DMS153 (cell line): ENCODE measurements around the gene TSPOAP1.

Experiments
- DNase-seq: peaks from one replicate; lab custom pipeline; 2025; lab: John Stamatoyannopoulos, UW

TSPOAP1 gene

GRCh38 chr17:58328195-58329034 lies at the start of gene TSPOAP1:
Gene TSPOAP1, minus strand, starts transcription at chr17:58328795. Its CDS starts 875 bp downstream, at chr17:58327920.
- no peak for DNase-seq

GRCh38 chr17:58377661-58378060 lies 49.1 kb upstream of the TSPOAP1 start:
- no peak for DNase-seq

GRCh38 chr17:58377093-58377601 lies 48.6 kb upstream of the TSPOAP1 start:
- DNase-seq = no peak

GRCh38 chr17:58376472-58377000 lies 47.9 kb upstream of the TSPOAP1 start:
- DNase-seq = no peak

GRCh38 chr17:58375811-58376210 lies 47.2 kb upstream of the TSPOAP1 start:
- DNase-seq = no peak

GRCh38 chr17:58375256-58375655 lies 46.7 kb upstream of the TSPOAP1 start:
- no peak for DNase-seq

- DNase-seq = no peak
These were observed 45.3 kb upstream of the TSPOAP1 start for GRCh38 chr17:58373923-58374322.

GRCh38 chr17:58373003-58373402 lies 44.4 kb upstream of the TSPOAP1 start:
- DNase-seq = no peak

GRCh38 chr17:58371300-58371950 lies 42.8 kb upstream of the TSPOAP1 start:
- DNase-seq = no peak

- no peak for DNase-seq
These were observed 42.1 kb upstream of the TSPOAP1 start for GRCh38 chr17:58370716-58371115.

GRCh38 chr17:58370309-58370708 lies 41.7 kb upstream of the TSPOAP1 start:
- no peak for DNase-seq

- DNase-seq = no peak
These were observed 40.8 kb upstream of the TSPOAP1 start for GRCh38 chr17:58369214-58370031.

GRCh38 chr17:58368860-58369213 lies 40.2 kb upstream of the TSPOAP1 start:
- no peak for DNase-seq

- no peak for DNase-seq
These were observed 38.9 kb upstream of the TSPOAP1 start for GRCh38 chr17:58367461-58367860.

GRCh38 chr17:58365980-58366595 lies 37.5 kb upstream of the TSPOAP1 start:
- no peak for DNase-seq

- DNase-seq = no peak
These were observed 36.8 kb upstream of the TSPOAP1 start for GRCh38 chr17:58365185-58365979.

- no peak for DNase-seq
These were observed 35.8 kb upstream of the TSPOAP1 start for GRCh38 chr17:58364270-58364942.

GRCh38 chr17:58363457-58364185 lies 35.0 kb upstream of the TSPOAP1 start:
- DNase-seq = no peak

- no peak for DNase-seq
These were observed 33.9 kb upstream of the TSPOAP1 start for GRCh38 chr17:58362368-58363014.
